Measurements from ENCODE around the gene CYBC1.
A peak's percentile ranks its signal among the peaks of the same experiment; 100 is the strongest.

DNA sequence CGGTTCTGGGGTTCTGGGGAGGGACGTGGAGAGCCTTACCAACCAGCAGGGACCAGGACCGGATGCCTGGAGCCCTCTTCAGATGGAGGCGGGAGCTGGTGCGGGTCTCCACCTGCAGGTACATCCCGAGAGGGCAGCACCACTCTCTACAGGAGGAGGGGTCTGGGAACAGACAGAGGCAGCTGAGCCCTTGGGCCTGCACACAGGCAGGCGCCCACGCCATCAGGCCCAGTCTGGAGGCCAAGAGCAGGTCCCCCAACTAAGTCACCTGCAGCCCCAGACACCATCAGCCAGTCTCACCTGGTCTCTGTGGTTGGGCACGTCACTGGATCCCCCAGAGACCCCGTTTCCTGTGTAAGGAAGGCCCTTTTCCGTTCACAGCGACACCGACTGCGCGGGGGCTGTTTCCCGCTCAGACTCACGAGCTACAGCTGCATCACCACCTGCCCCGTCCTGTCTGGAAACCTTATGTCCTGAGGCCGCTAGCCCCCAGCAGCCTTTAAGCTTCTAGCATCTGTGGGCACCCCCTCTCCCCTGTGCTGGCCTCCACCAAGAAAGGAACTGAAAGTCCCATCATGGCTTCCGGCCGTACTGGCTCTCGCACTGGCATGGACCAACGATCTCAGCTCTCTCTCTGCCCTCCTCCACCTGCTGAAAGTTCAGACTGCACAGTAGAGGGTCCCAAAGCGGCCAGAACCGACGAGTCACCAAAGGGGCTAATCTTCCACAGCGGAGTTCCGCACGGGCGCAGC, 1.2 kb downstream of the CYBC1 start:
- TF ChIP-seq SP4 (IDR thresholded peaks at IDR 0.05; ENCODE audit: low read length) (no peak), POLR2AphosphoS5 (IDR thresholded peaks at IDR 0.05; ENCODE audit: low read depth, low read length) (no peak)
- TF ChIP-seq, protein P1, sequence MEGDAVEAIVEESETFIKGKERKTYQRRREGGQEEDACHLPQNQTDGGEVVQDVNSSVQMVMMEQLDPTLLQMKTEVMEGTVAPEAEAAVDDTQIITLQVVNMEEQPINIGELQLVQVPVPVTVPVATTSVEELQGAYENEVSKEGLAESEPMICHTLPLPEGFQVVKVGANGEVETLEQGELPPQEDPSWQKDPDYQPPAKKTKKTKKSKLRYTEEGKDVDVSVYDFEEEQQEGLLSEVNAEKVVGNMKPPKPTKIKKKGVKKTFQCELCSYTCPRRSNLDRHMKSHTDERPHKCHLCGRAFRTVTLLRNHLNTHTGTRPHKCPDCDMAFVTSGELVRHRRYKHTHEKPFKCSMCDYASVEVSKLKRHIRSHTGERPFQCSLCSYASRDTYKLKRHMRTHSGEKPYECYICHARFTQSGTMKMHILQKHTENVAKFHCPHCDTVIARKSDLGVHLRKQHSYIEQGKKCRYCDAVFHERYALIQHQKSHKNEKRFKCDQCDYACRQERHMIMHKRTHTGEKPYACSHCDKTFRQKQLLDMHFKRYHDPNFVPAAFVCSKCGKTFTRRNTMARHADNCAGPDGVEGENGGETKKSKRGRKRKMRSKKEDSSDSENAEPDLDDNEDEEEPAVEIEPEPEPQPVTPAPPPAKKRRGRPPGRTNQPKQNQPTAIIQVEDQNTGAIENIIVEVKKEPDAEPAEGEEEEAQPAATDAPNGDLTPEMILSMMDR (IDR thresholded peaks at IDR 0.05; ENCODE audit: control extremely low read depth in 1 of 3, insufficient read depth in 1 of 3, low read depth in 1 of 3, low read length in 3 of 3): peak in 2 of 3 experiments; percentile 10 to 15; a peak in 3 of 4 replicates

Data from H1 (cell line).